ENCODE measurements around the gene ELP4. TPM values are rescaled to one million over a fixed set of nuclear protein-coding genes. Genes with fewer than 3 reads are reported as not detected.

The ELP4 gene
- total RNA-seq, 4 donors from 2014 or later = 8.8 to 23.6 (median 13.5) TPM

DNA sequence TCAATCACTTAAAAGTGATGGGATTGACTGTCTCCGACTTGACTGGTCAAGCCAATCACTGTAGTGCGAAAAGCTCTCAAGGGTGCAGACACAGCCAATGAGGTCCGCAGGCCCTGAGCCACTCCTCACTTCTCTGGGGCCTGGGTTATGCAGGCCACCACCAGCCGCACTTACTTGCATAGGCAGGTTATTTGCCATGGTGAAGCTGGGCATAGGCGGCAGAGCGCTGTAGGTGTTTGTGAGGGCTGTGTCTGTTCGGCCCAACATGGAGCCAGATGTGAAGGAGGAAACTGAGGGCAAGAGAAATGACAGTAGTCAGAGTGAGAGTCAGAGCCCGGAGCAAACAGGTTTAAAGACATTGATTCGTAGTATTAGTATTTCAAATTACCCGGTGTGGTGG, 283.7 kb downstream of the ELP4 start:
- H3K4me3 ChIP-seq = no peak overlapping the region
- TF ChIP-seq POLR2A (IDR thresholded peaks at IDR 0.05) = no peak
- TF ChIP-seq, protein P1, sequence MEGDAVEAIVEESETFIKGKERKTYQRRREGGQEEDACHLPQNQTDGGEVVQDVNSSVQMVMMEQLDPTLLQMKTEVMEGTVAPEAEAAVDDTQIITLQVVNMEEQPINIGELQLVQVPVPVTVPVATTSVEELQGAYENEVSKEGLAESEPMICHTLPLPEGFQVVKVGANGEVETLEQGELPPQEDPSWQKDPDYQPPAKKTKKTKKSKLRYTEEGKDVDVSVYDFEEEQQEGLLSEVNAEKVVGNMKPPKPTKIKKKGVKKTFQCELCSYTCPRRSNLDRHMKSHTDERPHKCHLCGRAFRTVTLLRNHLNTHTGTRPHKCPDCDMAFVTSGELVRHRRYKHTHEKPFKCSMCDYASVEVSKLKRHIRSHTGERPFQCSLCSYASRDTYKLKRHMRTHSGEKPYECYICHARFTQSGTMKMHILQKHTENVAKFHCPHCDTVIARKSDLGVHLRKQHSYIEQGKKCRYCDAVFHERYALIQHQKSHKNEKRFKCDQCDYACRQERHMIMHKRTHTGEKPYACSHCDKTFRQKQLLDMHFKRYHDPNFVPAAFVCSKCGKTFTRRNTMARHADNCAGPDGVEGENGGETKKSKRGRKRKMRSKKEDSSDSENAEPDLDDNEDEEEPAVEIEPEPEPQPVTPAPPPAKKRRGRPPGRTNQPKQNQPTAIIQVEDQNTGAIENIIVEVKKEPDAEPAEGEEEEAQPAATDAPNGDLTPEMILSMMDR (IDR thresholded peaks at IDR 0.05 in 4 of 5, conservative IDR thresholded peaks at IDR 0.05 in 1 of 5) = no peak
- in situ Hi-C loops (cut with MboI; ENCODE audit: low sequenced_read_pairs in 4 of 4) = no loop called here
- no peaks in the 10 kb centered on the region for H3K36me3 ChIP-seq
- intact Hi-C loops (cut with DNase I; ENCODE audit: low total_unique reads) = no loop called here
- H3K27ac ChIP-seq = no peak overlapping the region
- ATAC-seq = no peak
- no peak for DNase-seq
- H3K4me1 ChIP-seq = peaks cover under 1 to 7% of the 10 kb centered on the region in 2 donors
- H3K27me3 ChIP-seq = peaks cover 18 to 24% (median 18%) of the 10 kb centered on the region in 3 donors
- H3K9me3 ChIP-seq = no peaks in the 10 kb centered on the region

DNA sequence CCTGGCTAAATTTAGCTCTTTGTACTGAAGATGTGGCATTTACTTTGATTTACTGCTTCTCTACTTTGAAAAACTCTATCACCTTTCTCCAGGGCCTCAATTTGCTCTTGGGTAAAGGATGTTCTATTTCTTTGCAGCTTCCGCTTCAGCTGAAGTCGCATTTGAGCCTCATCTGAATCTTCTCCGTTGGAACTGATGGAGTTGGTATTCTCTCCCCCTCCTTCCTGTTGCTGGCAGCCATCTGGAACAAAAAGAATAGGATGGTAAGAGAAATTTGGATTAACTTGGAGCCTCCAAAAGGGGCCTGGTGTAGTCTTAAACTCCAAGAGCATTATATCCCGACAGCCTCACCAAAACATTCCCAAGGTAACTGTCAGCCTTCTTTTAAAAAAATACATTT, 285.0 kb downstream of the ELP4 start:
- no peaks in the 10 kb centered on the region for H3K9me3 ChIP-seq
- H3K4me3 ChIP-seq = no peak overlapping the region
- peaks cover 9 to 18% of the 10 kb centered on the region in 2 donors for H3K4me1 ChIP-seq
- H3K27me3 ChIP-seq = peaks cover 30 to 37% (median 31%) of the 10 kb centered on the region in 3 donors
- in situ Hi-C loops (cut with MboI; ENCODE audit: low sequenced_read_pairs in 4 of 4) = no loop called here
- intact Hi-C loops (cut with DNase I; ENCODE audit: low total_unique reads) = no loop called here
- no peak for ATAC-seq
- no peak for DNase-seq
- H3K27ac ChIP-seq = no peak overlapping the region
- no peak for TF ChIP-seq POLR2A (IDR thresholded peaks at IDR 0.05)
- TF ChIP-seq, protein P1 (IDR thresholded peaks at IDR 0.05 in 4 of 5, conservative IDR thresholded peaks at IDR 0.05 in 1 of 5) = no peak
- H3K36me3 ChIP-seq = no peaks in the 10 kb centered on the region

DNA sequence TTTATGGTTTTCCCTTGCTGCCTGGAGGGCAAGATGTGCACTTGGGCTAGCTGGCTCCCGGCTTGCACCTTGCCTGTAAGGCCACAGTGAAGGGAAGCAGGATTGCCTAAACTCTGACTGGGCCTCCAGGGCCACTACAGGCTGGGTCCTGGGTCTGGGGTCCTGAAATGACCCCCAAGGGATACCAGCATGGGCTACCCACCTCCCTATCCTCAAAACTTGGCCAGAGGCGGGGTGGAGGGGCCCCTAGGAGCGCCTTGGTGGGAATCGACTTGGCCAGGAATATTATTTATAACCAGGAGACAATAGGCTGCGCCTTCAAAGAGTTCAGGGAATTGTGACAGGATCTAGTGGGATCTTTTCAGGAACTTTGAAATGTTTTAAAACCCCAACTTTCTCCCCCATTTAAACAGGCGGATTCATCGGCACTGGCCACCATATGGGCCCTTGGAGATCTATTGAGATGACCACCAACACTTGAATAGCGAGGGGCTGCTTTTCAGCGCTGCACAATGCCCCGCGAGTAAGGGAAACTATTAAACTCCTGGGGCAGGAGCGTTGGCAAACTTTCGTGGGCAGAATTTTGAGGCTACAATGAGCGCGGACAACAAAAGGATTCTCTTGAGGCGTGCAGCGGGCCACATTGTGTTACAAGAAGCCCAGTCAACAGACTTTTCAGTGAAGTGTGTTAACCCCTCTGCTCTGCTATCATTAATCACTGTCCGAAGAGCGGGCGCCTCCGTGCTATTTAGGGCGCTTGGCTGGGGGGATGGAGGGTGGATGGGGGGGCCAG, 286.3 kb downstream of the ELP4 start:
- no peak for DNase-seq
- H3K27ac ChIP-seq = no peak overlapping the region
- no peak for ATAC-seq
- peaks cover 9 to 25% of the 10 kb centered on the region in 2 donors for H3K4me1 ChIP-seq
- H3K9me3 ChIP-seq = no peaks in the 10 kb centered on the region
- intact Hi-C loops (cut with DNase I; ENCODE audit: low total_unique reads) (loop anchor here (5.0 kb wide), 2 partner anchors 154 to 806 kb away; no protein-coding TSS in a partner anchor), in situ Hi-C loops (cut with MboI; ENCODE audit: low sequenced_read_pairs in 4 of 4) (no loop called here)
- no peaks in the 10 kb centered on the region for H3K36me3 ChIP-seq
- TF ChIP-seq, protein P1 (IDR thresholded peaks at IDR 0.05 in 4 of 5, conservative IDR thresholded peaks at IDR 0.05 in 1 of 5) = no peak
- no peak overlapping the region for H3K4me3 ChIP-seq
- H3K27me3 ChIP-seq = peaks cover 44 to 50% (median 44%) of the 10 kb centered on the region in 3 donors

DNA sequence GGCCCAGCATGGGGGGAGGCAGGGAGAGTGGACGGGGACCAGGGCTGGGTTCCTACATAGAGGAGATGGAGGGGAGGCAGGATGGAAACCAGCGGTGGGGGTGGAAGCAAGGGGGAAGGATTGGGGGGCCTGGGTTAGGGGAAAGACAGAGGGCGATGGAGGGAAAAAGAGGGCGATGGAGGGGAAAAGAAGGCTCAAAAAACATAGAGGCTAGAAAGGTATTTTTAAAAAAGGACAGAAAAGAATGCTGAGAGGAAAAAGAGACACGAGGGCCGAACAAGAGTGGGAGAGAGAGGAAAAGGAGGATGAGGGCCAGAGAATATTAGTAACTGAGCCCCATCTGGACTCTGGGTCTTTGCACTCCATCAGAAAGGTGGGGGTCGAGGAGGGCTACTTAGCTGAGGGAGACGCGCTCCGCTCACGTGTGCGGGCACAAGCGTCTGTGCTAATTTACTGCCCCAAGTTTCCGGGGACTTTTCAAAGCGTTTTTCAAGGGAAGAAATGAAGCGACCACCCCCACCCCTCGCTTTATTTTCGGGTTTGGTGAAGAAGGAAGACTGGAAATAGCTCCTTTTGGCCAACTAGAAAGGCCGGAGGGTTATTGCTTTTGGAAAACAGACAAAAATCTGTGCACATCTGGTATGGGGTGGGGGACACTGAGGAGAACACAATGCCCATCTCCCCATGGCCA, 287.1 kb downstream of the ELP4 start:
- intact Hi-C loops (cut with DNase I; ENCODE audit: low total_unique reads) = loop anchor here (5.0 kb wide), 2 partner anchors 154 to 806 kb away; no protein-coding TSS in a partner anchor
- ATAC-seq = no peak
- TF ChIP-seq, protein P1 (IDR thresholded peaks at IDR 0.05 in 4 of 5, conservative IDR thresholded peaks at IDR 0.05 in 1 of 5) = no peak
- TF ChIP-seq POLR2A (IDR thresholded peaks at IDR 0.05) = no peak
- Histone ChIP-seq H3K36me3 (no peaks in the 10 kb centered on the region), H3K9me3 (no peaks in the 10 kb centered on the region), H3K4me1 (peaks cover 9 to 25% of the 10 kb centered on the region in 2 donors), H3K27ac (no peak overlapping the region), H3K27me3 (peaks cover 51 to 58% (median 52%) of the 10 kb centered on the region in 3 donors), H3K4me3 (no peak overlapping the region)
- in situ Hi-C loops (cut with MboI; ENCODE audit: low sequenced_read_pairs in 4 of 4) = no loop called here
- no peak for DNase-seq
